BLaER1 treated with 17β-estradiol and CSF1 and Interleukin-3, amounts not matched to agents 10 nM and 100 nM (cell line): ENCODE data around the gene S100A10.

ENCODE experiments used
- H3K27ac ChIP-seq, 11 experiments: shearing (Covaris generic); formaldehyde crosslinking; 2 replicates each; pipeline ENCODE4 v1.8.1; 2022
- H3K27me3 ChIP-seq, 11 experiments: shearing (Covaris generic); formaldehyde crosslinking; 2 replicates each; pipeline ENCODE4 v1.8.1; 2022
- H3K36me3 ChIP-seq, 11 experiments: shearing (Covaris generic); formaldehyde crosslinking; 2 replicates each; pipeline ENCODE4 v1.8.1; 2022
- H3K4me1 ChIP-seq, 10 experiments: shearing (Covaris generic); formaldehyde crosslinking; 2 replicates each; pipeline ENCODE4 v1.8.1; 2022
- H3K4me2 ChIP-seq, 11 experiments: shearing (Covaris generic); formaldehyde crosslinking; 2 replicates each; pipeline ENCODE4 v1.8.1; 2022
- H3K4me3 ChIP-seq, 10 experiments: shearing (Covaris generic); formaldehyde crosslinking; 2 replicates each; pipeline ENCODE4 v1.8.1; 2022
- H3K9ac ChIP-seq, 11 experiments: shearing (Covaris generic); formaldehyde crosslinking; 2 replicates each; pipeline ENCODE4 v1.8.1; 2022
- H3K9me3 ChIP-seq, 11 experiments: shearing (Covaris generic); formaldehyde crosslinking; replicated peaks in 1 of 11; 2 replicates each; pipeline ENCODE4 v1.8.1; 2022
- H4K20me1 ChIP-seq, 11 experiments: shearing (Covaris generic); formaldehyde crosslinking; 2 replicates each; pipeline ENCODE4 v1.8.1; 2022
- Cebpa-rat ChIP-seq, 11 experiments: shearing (Covaris generic); IDR thresholded peaks; 2 replicates each; pipeline ENCODE4 v1.8.1; 2022

S100A10 gene

DNA sequence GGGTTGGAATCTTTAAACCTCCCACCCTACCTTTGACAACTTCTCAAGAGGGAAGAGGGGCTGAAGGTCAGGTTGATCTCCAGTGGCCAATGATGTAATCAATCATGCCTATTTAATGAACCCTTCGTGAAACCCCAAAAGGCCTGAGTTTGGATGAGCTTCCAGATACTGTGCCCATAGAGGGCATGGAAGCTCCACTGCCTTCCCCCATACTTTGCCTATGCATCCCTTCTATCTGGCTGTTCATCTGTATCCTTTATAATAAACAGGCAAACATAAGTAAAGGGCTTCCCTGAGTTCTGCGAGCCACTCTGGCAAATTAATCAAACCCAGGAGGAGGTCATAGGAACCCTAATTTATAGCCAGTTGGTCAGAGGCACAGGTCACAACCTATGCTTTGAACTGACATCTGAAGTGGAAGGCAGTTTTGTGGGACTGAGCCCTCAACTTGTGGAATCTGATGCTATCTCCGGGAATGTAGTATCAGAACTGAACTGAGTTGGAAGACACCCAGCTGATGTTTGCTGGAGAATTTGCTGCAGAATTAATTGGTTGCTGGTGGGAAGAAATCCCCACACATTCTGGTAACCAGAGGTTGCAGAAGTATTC lies 24.8 kb downstream of the S100A10 start:
- Histone ChIP-seq H4K20me1 (no peaks in the 10 kb centered on the region), H3K27ac (peak overlapping the region in 2 of 11 experiments; percentile 1 to 9; a peak in 2 of 22 replicates), H3K27me3 (no peaks in the 10 kb centered on the region), H3K9ac (peak overlapping the region in 3 of 11 experiments; percentile 6 to 38 (median 13); a peak in 1 of 22 replicates), H3K4me2 (peak overlapping the region in 6 of 11 experiments; percentile 29 to 69 (median 44); a peak in 10 of 22 replicates), H3K4me1 (peaks cover 4 to 65% (median 19%) of the 10 kb centered on the region in 10 experiments; a peak in 19 of 20 replicates), H3K4me3 (no peak overlapping the region), H3K36me3 (no peaks in the 10 kb centered on the region), H3K9me3 (no peaks in the 10 kb centered on the region)
- no peak for TF ChIP-seq Cebpa-rat (IDR thresholded peaks at IDR 0.05)

GRCh38 chr1:151968058-151968457 lies 25.6 kb downstream of the S100A10 start:
- H3K9me3 ChIP-seq, result no peaks in the 10 kb centered on the region
- no peaks in the 10 kb centered on the region for H4K20me1 ChIP-seq
- no peak overlapping the region for H3K4me3 ChIP-seq
- H3K27me3 ChIP-seq, result no peaks in the 10 kb centered on the region
- H3K36me3 ChIP-seq, result no peaks in the 10 kb centered on the region
- H3K27ac ChIP-seq, result no peak overlapping the region
- TF ChIP-seq Cebpa-rat (IDR thresholded peaks at IDR 0.05), result no peak
- peaks cover 4 to 56% (median 19%) of the 10 kb centered on the region in 10 experiments; a peak in 19 of 20 replicates for H3K4me1 ChIP-seq
- H3K9ac ChIP-seq, result no peak overlapping the region
- peak overlapping the region in 8 of 11 experiments; percentile 16 to 69 (median 33); a peak in 12 of 22 replicates for H3K4me2 ChIP-seq

DNA sequence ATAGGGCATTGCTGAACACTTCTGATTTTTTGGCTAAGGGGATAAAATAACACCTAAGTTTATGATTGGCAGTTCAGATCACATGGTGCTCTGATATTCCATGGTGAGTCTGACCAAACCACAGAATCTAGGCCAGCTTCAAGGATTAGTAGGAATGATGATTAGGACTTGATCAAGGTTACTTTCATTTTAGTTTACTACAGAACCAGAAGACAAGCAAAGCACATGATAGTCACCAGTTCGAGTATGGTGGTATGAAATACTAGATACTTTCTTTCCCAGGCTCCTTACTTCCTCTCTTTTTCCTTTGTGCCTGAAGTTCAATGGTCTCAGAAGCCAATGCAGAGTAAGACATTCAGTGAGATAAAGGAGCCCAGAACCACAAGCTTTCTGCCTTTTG lies 26.6 kb downstream of the S100A10 start:
- no peaks in the 10 kb centered on the region for H3K27me3 ChIP-seq
- no peak overlapping the region for H3K27ac ChIP-seq
- H3K36me3 ChIP-seq, result no peaks in the 10 kb centered on the region
- H3K4me2 ChIP-seq, result peak overlapping the region in 2 of 11 experiments; percentile 24; a peak in 4 of 22 replicates
- H4K20me1 ChIP-seq, result no peaks in the 10 kb centered on the region
- no peak for TF ChIP-seq Cebpa-rat (IDR thresholded peaks at IDR 0.05)
- no peaks in the 10 kb centered on the region for H3K9me3 ChIP-seq
- no peak overlapping the region for H3K9ac ChIP-seq
- H3K4me3 ChIP-seq, result no peak overlapping the region
- peaks cover 4 to 47% (median 16%) of the 10 kb centered on the region in 10 experiments; a peak in 18 of 20 replicates for H3K4me1 ChIP-seq

DNA sequence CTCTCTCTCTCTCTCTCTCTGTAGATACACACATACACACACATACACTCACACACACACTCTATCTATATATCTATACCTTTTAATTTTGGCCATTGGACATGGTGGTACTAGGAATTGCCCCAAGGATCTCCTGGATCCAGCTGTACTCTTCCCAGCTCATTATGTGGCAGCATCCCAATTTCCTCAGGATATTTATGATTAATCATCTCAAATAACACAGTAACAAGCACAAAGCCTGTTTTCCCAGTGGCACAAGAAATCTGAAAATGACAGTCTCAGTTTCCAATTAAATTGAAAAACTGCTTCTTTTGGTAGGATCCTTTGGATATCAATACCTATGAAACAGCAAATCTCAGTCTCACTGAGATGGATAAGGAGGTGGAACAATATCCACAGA lies 27.6 kb downstream of the S100A10 start:
- H3K27ac ChIP-seq, result no peak overlapping the region
- H3K4me1 ChIP-seq, result peaks cover 4 to 43% (median 16%) of the 10 kb centered on the region in 10 experiments; a peak in 18 of 20 replicates
- no peaks in the 10 kb centered on the region for H3K27me3 ChIP-seq

DNA sequence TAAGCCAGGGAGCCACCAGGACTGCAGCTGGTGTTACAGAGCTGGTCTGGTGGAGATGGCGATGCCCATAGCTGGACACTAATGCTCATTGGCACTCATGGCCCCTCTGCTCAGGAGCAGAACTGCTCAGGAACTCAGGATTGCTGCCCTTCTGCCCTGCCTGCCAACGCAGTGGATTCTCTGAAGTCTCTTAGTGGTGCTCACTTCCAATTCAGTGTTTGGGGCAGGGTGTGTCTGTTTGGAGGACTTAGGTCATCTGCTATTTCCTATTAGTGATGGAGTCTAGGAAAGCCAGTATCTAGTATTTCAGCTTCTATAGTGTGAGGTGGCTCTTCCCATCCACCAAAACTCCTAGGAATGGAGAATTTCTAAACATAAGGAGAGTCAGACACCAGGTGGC lies 29.1 kb downstream of the S100A10 start:
- no peaks in the 10 kb centered on the region for H3K9me3 ChIP-seq
- no peak overlapping the region for H3K4me3 ChIP-seq
- no peak overlapping the region for H3K4me2 ChIP-seq
- H3K27me3 ChIP-seq, result no peaks in the 10 kb centered on the region
- H3K9ac ChIP-seq, result no peak overlapping the region
- TF ChIP-seq Cebpa-rat (IDR thresholded peaks at IDR 0.05), result no peak
- H3K4me1 ChIP-seq, result peaks cover 4 to 32% (median 16%) of the 10 kb centered on the region in 10 experiments; a peak in 18 of 20 replicates
- H3K36me3 ChIP-seq, result no peaks in the 10 kb centered on the region
- H3K27ac ChIP-seq, result no peak overlapping the region
- H4K20me1 ChIP-seq, result no peaks in the 10 kb centered on the region

More for the DNA sequence above, 27.6 kb downstream of the S100A10 start:
- no peaks in the 10 kb centered on the region for H3K36me3 ChIP-seq
- H3K9ac ChIP-seq, result no peak overlapping the region
- no peaks in the 10 kb centered on the region for H3K9me3 ChIP-seq
- no peak for TF ChIP-seq Cebpa-rat (IDR thresholded peaks at IDR 0.05)
- H4K20me1 ChIP-seq, result no peaks in the 10 kb centered on the region
- H3K4me2 ChIP-seq, result no peak overlapping the region
- H3K4me3 ChIP-seq, result no peak overlapping the region

DNA sequence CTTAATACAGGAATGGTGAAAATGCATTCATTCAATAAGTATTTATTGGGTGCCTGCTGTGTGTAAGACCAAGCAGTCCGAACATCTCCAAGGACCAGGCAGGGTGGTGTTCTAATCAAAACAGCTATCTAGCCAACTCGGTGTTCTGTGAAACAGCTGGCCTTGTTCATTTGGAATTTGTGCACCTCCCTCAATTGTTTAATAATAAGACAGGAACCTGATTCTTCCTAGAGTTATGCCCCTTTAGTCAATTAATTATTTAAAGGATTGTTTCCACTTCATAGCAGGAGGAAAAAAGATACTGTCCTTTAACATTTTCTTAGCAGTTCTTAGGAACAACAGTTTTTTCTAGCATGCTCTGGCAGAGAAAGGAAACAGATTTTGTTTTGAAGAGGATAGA lies 30.4 kb downstream of the S100A10 start:
- H3K4me2 ChIP-seq, result no peak overlapping the region
- no peak overlapping the region for H3K9ac ChIP-seq
- no peak overlapping the region for H3K27ac ChIP-seq
- no peaks in the 10 kb centered on the region for H4K20me1 ChIP-seq
- no peaks in the 10 kb centered on the region for H3K36me3 ChIP-seq
- H3K9me3 ChIP-seq, result no peaks in the 10 kb centered on the region
- no peak for TF ChIP-seq Cebpa-rat (IDR thresholded peaks at IDR 0.05)
- H3K4me3 ChIP-seq, result no peak overlapping the region
- H3K4me1 ChIP-seq, result peaks cover 2 to 20% (median 8%) of the 10 kb centered on the region in 10 experiments; a peak in 16 of 20 replicates
- H3K27me3 ChIP-seq, result no peaks in the 10 kb centered on the region

- Histone ChIP-seq H3K27ac (no peak overlapping the region), H3K4me2 (no peak overlapping the region), H3K9me3 (no peaks in the 10 kb centered on the region), H3K27me3 (no peaks in the 10 kb centered on the region), H3K9ac (no peak overlapping the region), H3K4me3 (no peak overlapping the region), H3K4me1 (peaks cover 0 to 5% (median 0%) of the 10 kb centered on the region in 10 experiments; a peak in 4 of 20 replicates), H3K36me3 (no peaks in the 10 kb centered on the region), H4K20me1 (no peaks in the 10 kb centered on the region)
- TF ChIP-seq Cebpa-rat (IDR thresholded peaks at IDR 0.05), result no peak
These were observed 31.8 kb downstream of the S100A10 start for GRCh38 chr1:151961833-151962232.

- Histone ChIP-seq H3K4me2 (no peak overlapping the region), H4K20me1 (no peaks in the 10 kb centered on the region), H3K4me1 (no peaks in the 10 kb centered on the region), H3K4me3 (no peak overlapping the region), H3K27ac (no peak overlapping the region), H3K36me3 (no peaks in the 10 kb centered on the region), H3K9me3 (no peaks in the 10 kb centered on the region), H3K9ac (no peak overlapping the region), H3K27me3 (no peaks in the 10 kb centered on the region)
- no peak for TF ChIP-seq Cebpa-rat (IDR thresholded peaks at IDR 0.05)
These were observed 32.7 kb downstream of the S100A10 start for GRCh38 chr1:151960780-151961513.

DNA sequence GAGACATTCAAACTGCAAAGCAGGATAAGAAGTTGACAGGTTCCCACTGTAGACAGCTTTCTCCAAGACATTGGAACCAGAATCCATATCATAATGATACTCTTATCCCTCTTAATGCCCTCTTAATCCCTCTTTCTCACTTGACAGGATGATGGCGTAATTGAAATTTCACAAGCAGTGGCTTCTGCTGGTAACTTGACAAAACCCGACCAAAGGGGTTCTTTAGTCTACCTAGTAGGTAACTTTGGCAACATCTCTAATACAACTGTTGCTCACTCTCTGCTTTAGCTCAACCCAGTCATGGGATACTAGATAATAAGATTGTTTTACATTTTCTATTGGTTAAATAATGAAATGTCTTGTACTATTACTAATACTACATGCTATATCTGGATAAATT lies 34.7 kb downstream of the S100A10 start:
- Histone ChIP-seq H3K4me3 (no peak overlapping the region), H3K36me3 (no peaks in the 10 kb centered on the region), H3K9ac (no peak overlapping the region), H3K27me3 (no peaks in the 10 kb centered on the region), H3K27ac (no peak overlapping the region), H3K9me3 (no peaks in the 10 kb centered on the region), H3K4me1 (no peaks in the 10 kb centered on the region), H4K20me1 (no peaks in the 10 kb centered on the region), H3K4me2 (no peak overlapping the region)
- TF ChIP-seq Cebpa-rat (IDR thresholded peaks at IDR 0.05), result no peak
